GM23338 (cell line): ENCODE data around the gene ENOX1. TPM values are rescaled to one million over a fixed set of nuclear protein-coding genes. Genes with fewer than 3 reads are reported as not detected.

ENCODE experiments used
- ATAC-seq: fragments of 200-7000 bp; cut with Tn5 transposase; 3 replicates; pipeline ENCODE4 v1.9.1; 2020
- DNase-seq: peaks from one replicate; pipeline ENCODE4 v3.0.0-alpha.2; 2015; ENCODE audit warnings: low spot score
- H2AFZ ChIP-seq: fragments of 200-600 bp; sonication (generic); 2 replicates; pipeline ENCODE4 v1.8.0; 2016; ENCODE audit warnings: antibody characterized with exemption, mild to moderate bottlenecking, moderate library complexity
- H3F3A ChIP-seq: fragments of 200-600 bp; sonication (generic); replicated peaks from 2 replicates; pipeline ENCODE4 v1.8.0; 2017; ENCODE audit warnings: antibody characterized with exemption, mixed run types, low read depth
- H3K27ac ChIP-seq: fragments of 200-600 bp; sonication (generic); 2 replicates; pipeline ENCODE4 v1.6.1; 2016; ENCODE audit warnings: low read depth
- H3K27me3 ChIP-seq: fragments of 200-600 bp; sonication (generic); 2 replicates; pipeline ENCODE4 v1.8.0; 2016; ENCODE audit warnings: mild to moderate bottlenecking, mixed run types, moderate library complexity; ENCODE audit not compliant: insufficient read depth
- H3K36me3 ChIP-seq: fragments of 200-600 bp; sonication (generic); 2 replicates; pipeline ENCODE4 v1.8.0; 2016; ENCODE audit warnings: mild to moderate bottlenecking; ENCODE audit not compliant: insufficient read depth
- H3K4me1 ChIP-seq: fragments of 200-600 bp; sonication (generic); 2 replicates; pipeline ENCODE4 v1.8.0; 2016; ENCODE audit warnings: mild to moderate bottlenecking, moderate library complexity; ENCODE audit not compliant: insufficient read depth
- H3K4me2 ChIP-seq: fragments of 200-600 bp; sonication (generic); 2 replicates; pipeline ENCODE4 v1.7.1; 2017; ENCODE audit warnings: mixed run types
- H3K4me3 ChIP-seq: fragments of 200-600 bp; sonication (generic); 2 replicates; pipeline ENCODE4 v1.6.1; 2016; ENCODE audit warnings: mixed run types
- H3K79me2 ChIP-seq: fragments of 200-600 bp; sonication (generic); replicated peaks from 2 replicates; pipeline ENCODE4 v1.8.0; 2017; ENCODE audit warnings: mild to moderate bottlenecking; ENCODE audit not compliant: insufficient read depth
- H3K9me2 ChIP-seq: fragments of 200-600 bp; sonication (generic); 2 replicates; pipeline ENCODE4 v1.8.0; 2017; ENCODE audit not compliant: insufficient read depth
- H4K20me1 ChIP-seq: fragments of 200-600 bp; sonication (generic); replicated peaks from 2 replicates; pipeline ENCODE4 v1.8.0; 2017; ENCODE audit warnings: mild to moderate bottlenecking; ENCODE audit not compliant: insufficient read depth
- H3K27ac Mint-ChIP-seq: 2 replicates; pipeline ENCODE4 v1.8.0; 2020; ENCODE audit warnings: inconsistent platforms, mild to moderate bottlenecking, moderate library complexity, mixed read lengths
- H3K27me3 Mint-ChIP-seq: 3 replicates; pipeline ENCODE4 v1.8.0; 2022; ENCODE audit warnings: low read depth, mild to moderate bottlenecking, moderate library complexity, mixed read lengths, inconsistent platforms; ENCODE audit not compliant: insufficient read depth, poor library complexity
- H3K36me3 Mint-ChIP-seq: 3 replicates; pipeline ENCODE4 v1.8.0; 2021; ENCODE audit warnings: low read depth, mild to moderate bottlenecking, inconsistent platforms, moderate library complexity, mixed read lengths
- H3K4me1 Mint-ChIP-seq: 3 replicates; pipeline ENCODE4 v1.8.0; 2020; ENCODE audit warnings: mild to moderate bottlenecking, inconsistent platforms, mixed read lengths
- H3K4me3 Mint-ChIP-seq: 3 replicates; pipeline ENCODE4 v1.8.0; 2021; ENCODE audit warnings: moderate library complexity, mild to moderate bottlenecking, inconsistent platforms, mixed read lengths
- H3K9me3 Mint-ChIP-seq: 3 replicates; pipeline ENCODE4 v1.8.0; 2020; ENCODE audit warnings: moderate library complexity, mild to moderate bottlenecking, inconsistent platforms, mixed read lengths
- CREB1 ChIP-seq: fragments of 250-450 bp; sonication (Bioruptor Pico); IDR thresholded peaks from 2 replicates; pipeline ENCODE4 v1.5.0; 2020; ENCODE audit warnings: low read depth, mild to moderate bottlenecking, moderate library complexity
- EZH2 ChIP-seq: fragments of 200-600 bp; sonication (generic); IDR thresholded peaks from one replicate; pipeline ENCODE4 v1.8.0; 2017; ENCODE audit warnings: antibody characterized with exemption, mild to moderate bottlenecking, low read depth; ENCODE audit not compliant: unreplicated experiment
- EZH2phosphoT487 ChIP-seq: fragments of 200-600 bp; sonication (generic); IDR thresholded peaks from one replicate; pipeline ENCODE4 v1.8.1; 2018; ENCODE audit warnings: antibody characterized with exemption; ENCODE audit not compliant: unreplicated experiment
- NANOG ChIP-seq: IDR thresholded peaks from 2 replicates; pipeline ENCODE4 v1.6.1; 2016; ENCODE audit warnings: antibody characterized with exemption, borderline replicate concordance
- STAT1 ChIP-seq: IDR thresholded peaks from one replicate; pipeline ENCODE4 v1.6.1; 2016; ENCODE audit warnings: antibody characterized with exemption; ENCODE audit not compliant: unreplicated experiment
- ZNF114 ChIP-seq: fragments of 250-450 bp; sonication (Bioruptor Pico); IDR thresholded peaks from 2 replicates; pipeline ENCODE4 v1.5.0; 2020; ENCODE audit warnings: mild to moderate bottlenecking, moderate library complexity
- polyA plus RNA-seq: library from polyadenylated mRNA; unstranded; fragments of >200 nt; fragmentation: Nextera tagmentation; extraction: Ambion mirVana; gene quantifications from 2 replicates; pipeline ENCODE4 v1.2.1, GENCODE V29; 2016
- total RNA-seq: library from RNA; depleted of rRNA; stranded (reverse); fragments of >200 nt; shearing (Covaris generic); gene quantifications from 2 replicates; pipeline ENCODE4 v1.2.3, GENCODE V29; 2014
- TF ChIP-seq, protein P1 (sequence below): fragments of 250-450 bp; sonication (Bioruptor Pico); IDR thresholded peaks from 2 replicates; pipeline ENCODE4 v1.5.0; 2020; ENCODE audit warnings: mild to moderate bottlenecking, moderate library complexity
- TF ChIP-seq, protein P2 (sequence below), 2 experiments: fragments of 200-600 bp in 1 of 2; sonication (generic) in 1 of 2; conservative IDR thresholded peaks; 2 replicates each; pipeline versions ENCODE4 v1.5.1 to v1.6.1; 2016 to 2017; ENCODE audit warnings: antibody characterized with exemption in 2 of 2, low read depth in 2 of 2, mild to moderate bottlenecking in 2 of 2, moderate library complexity in 1 of 2
- TF ChIP-seq, protein P3 (sequence below): IDR thresholded peaks from one replicate; pipeline ENCODE4 v1.6.1; 2018; ENCODE audit warnings: antibody characterized with exemption; ENCODE audit not compliant: unreplicated experiment
- TF ChIP-seq, protein P4 (sequence below): IDR thresholded peaks from 2 replicates; pipeline ENCODE4 v1.6.1; 2016; ENCODE audit warnings: antibody characterized with exemption

ENOX1 gene
- total and polyA plus RNA-seq, 2 experiments from 2014 or later: 0.66 to 0.81 TPM

DNA sequence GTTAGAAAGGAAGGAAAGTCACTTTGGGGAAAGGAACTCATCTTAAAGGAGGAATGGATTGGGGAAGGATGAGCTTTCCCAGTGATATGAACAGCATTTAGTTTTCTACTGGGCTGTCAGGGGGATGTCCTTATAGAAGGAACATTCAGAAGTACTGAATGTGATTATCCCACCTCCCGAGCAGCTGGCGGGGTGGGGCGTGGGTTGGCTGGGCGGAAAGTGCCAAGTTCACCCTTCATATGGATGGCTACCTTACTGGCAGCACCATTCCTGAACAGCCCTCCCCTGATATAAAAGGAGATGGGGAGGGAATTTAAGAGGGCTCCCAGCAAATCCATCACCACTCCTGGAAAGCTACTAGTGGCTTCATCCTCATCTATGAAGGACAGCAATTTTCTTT, 572.6 kb downstream of the ENOX1 start (continued):
- TF ChIP-seq, protein P1, sequence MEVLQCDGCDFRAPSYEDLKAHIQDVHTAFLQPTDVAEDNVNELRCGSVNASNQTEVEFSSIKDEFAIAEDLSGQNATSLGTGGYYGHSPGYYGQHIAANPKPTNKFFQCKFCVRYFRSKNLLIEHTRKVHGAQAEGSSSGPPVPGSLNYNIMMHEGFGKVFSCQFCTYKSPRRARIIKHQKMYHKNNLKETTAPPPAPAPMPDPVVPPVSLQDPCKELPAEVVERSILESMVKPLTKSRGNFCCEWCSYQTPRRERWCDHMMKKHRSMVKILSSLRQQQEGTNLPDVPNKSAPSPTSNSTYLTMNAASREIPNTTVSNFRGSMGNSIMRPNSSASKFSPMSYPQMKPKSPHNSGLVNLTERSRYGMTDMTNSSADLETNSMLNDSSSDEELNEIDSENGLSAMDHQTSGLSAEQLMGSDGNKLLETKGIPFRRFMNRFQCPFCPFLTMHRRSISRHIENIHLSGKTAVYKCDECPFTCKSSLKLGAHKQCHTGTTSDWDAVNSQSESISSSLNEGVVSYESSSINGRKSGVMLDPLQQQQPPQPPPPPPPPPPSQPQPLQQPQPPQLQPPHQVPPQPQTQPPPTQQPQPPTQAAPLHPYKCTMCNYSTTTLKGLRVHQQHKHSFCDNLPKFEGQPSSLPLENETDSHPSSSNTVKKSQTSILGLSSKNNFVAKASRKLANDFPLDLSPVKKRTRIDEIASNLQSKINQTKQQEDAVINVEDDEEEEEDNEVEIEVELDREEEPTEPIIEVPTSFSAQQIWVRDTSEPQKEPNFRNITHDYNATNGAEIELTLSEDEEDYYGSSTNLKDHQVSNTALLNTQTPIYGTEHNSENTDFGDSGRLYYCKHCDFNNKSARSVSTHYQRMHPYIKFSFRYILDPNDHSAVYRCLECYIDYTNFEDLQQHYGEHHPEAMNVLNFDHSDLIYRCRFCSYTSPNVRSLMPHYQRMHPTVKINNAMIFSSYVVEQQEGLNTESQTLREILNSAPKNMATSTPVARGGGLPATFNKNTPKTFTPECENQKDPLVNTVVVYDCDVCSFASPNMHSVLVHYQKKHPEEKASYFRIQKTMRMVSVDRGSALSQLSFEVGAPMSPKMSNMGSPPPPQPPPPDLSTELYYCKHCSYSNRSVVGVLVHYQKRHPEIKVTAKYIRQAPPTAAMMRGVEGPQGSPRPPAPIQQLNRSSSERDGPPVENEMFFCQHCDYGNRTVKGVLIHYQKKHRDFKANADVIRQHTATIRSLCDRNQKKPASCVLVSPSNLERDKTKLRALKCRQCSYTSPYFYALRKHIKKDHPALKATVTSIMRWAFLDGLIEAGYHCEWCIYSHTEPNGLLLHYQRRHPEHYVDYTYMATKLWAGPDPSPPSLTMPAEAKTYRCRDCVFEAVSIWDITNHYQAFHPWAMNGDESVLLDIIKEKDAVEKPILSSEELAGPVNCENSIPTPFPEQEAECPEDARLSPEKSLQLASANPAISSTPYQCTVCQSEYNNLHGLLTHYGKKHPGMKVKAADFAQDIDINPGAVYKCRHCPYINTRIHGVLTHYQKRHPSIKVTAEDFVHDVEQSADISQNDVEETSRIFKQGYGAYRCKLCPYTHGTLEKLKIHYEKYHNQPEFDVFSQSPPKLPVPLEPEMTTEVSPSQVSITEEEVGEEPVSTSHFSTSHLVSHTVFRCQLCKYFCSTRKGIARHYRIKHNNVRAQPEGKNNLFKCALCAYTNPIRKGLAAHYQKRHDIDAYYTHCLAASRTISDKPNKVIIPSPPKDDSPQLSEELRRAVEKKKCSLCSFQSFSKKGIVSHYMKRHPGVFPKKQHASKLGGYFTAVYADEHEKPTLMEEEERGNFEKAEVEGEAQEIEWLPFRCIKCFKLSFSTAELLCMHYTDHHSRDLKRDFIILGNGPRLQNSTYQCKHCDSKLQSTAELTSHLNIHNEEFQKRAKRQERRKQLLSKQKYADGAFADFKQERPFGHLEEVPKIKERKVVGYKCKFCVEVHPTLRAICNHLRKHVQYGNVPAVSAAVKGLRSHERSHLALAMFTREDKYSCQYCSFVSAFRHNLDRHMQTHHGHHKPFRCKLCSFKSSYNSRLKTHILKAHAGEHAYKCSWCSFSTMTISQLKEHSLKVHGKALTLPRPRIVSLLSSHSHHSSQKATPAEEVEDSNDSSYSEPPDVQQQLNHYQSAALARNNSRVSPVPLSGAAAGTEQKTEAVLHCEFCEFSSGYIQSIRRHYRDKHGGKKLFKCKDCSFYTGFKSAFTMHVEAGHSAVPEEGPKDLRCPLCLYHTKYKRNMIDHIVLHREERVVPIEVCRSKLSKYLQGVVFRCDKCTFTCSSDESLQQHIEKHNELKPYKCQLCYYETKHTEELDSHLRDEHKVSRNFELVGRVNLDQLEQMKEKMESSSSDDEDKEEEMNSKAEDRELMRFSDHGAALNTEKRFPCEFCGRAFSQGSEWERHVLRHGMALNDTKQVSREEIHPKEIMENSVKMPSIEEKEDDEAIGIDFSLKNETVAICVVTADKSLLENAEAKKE (CRISPR knock-in tag): no peak
- TF ChIP-seq NANOG: no peak
- TF ChIP-seq, protein P2, sequence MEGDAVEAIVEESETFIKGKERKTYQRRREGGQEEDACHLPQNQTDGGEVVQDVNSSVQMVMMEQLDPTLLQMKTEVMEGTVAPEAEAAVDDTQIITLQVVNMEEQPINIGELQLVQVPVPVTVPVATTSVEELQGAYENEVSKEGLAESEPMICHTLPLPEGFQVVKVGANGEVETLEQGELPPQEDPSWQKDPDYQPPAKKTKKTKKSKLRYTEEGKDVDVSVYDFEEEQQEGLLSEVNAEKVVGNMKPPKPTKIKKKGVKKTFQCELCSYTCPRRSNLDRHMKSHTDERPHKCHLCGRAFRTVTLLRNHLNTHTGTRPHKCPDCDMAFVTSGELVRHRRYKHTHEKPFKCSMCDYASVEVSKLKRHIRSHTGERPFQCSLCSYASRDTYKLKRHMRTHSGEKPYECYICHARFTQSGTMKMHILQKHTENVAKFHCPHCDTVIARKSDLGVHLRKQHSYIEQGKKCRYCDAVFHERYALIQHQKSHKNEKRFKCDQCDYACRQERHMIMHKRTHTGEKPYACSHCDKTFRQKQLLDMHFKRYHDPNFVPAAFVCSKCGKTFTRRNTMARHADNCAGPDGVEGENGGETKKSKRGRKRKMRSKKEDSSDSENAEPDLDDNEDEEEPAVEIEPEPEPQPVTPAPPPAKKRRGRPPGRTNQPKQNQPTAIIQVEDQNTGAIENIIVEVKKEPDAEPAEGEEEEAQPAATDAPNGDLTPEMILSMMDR (conservative IDR thresholded peaks at IDR 0.05; ENCODE audit: low read depth in 2 of 2): no peak
- TF ChIP-seq EZH2phosphoT487: no peak

DNA sequence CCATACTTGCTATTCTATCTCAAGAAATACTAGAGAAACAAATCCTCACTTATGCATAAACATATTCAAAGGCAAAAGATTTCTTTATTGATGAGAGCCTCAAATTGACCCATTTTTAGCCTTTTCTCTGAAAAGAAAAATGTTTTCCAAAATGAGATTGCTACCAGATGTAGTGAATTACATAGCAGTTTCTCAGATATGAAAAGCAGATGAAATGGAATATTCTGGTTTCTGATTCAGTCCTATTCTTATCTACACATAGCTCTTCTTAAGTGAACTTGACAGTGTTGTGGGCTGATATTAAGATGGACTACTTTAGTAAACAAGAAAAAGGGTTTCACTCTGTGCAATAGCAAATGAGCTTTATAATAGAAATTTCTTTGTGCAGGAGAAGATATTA, 579.9 kb downstream of the ENOX1 start:
- H3K27ac Mint-ChIP-seq: no peak overlapping the region
- H3K9me2 ChIP-seq: no peaks in the 10 kb centered on the region; the same call in 1 of the 2 replicates
- peaks cover 18% of the 10 kb centered on the region; the same call in 2 of the 3 replicates for H3K9me3 Mint-ChIP-seq
- no peak overlapping the region for H3K27ac ChIP-seq
- no peaks in the 10 kb centered on the region for H3K4me1 ChIP-seq
- H4K20me1 ChIP-seq: no peaks in the 10 kb centered on the region
- ATAC-seq (no peak), DNase-seq (no peak)
- no peak overlapping the region for H3K4me2 ChIP-seq
- TF ChIP-seq STAT1 (no peak), EZH2 (no peak), CREB1 (CRISPR knock-in tag) (no peak), ZNF114 (no peak)
- TF ChIP-seq, protein P3, sequence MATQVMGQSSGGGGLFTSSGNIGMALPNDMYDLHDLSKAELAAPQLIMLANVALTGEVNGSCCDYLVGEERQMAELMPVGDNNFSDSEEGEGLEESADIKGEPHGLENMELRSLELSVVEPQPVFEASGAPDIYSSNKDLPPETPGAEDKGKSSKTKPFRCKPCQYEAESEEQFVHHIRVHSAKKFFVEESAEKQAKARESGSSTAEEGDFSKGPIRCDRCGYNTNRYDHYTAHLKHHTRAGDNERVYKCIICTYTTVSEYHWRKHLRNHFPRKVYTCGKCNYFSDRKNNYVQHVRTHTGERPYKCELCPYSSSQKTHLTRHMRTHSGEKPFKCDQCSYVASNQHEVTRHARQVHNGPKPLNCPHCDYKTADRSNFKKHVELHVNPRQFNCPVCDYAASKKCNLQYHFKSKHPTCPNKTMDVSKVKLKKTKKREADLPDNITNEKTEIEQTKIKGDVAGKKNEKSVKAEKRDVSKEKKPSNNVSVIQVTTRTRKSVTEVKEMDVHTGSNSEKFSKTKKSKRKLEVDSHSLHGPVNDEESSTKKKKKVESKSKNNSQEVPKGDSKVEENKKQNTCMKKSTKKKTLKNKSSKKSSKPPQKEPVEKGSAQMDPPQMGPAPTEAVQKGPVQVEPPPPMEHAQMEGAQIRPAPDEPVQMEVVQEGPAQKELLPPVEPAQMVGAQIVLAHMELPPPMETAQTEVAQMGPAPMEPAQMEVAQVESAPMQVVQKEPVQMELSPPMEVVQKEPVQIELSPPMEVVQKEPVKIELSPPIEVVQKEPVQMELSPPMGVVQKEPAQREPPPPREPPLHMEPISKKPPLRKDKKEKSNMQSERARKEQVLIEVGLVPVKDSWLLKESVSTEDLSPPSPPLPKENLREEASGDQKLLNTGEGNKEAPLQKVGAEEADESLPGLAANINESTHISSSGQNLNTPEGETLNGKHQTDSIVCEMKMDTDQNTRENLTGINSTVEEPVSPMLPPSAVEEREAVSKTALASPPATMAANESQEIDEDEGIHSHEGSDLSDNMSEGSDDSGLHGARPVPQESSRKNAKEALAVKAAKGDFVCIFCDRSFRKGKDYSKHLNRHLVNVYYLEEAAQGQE: no peak
- TF ChIP-seq, protein P4, sequence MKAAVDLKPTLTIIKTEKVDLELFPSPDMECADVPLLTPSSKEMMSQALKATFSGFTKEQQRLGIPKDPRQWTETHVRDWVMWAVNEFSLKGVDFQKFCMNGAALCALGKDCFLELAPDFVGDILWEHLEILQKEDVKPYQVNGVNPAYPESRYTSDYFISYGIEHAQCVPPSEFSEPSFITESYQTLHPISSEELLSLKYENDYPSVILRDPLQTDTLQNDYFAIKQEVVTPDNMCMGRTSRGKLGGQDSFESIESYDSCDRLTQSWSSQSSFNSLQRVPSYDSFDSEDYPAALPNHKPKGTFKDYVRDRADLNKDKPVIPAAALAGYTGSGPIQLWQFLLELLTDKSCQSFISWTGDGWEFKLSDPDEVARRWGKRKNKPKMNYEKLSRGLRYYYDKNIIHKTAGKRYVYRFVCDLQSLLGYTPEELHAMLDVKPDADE: no peak
- peaks cover 3% of the 10 kb centered on the region; the same call in 2 of the 3 replicates for H3K36me3 Mint-ChIP-seq
- no peaks in the 10 kb centered on the region for H3F3A ChIP-seq
- peaks cover 4% of the 10 kb centered on the region; the same call in 2 of the 3 replicates for H3K4me1 Mint-ChIP-seq
- H3K79me2 ChIP-seq: no peaks in the 10 kb centered on the region
- no peaks in the 10 kb centered on the region for H3K27me3 Mint-ChIP-seq
- H3K4me3 ChIP-seq: no peak overlapping the region
- H2AFZ ChIP-seq: no peak overlapping the region
- H3K4me3 Mint-ChIP-seq: no peak overlapping the region
- H3K27me3 ChIP-seq: no peaks in the 10 kb centered on the region
- no peaks in the 10 kb centered on the region for H3K36me3 ChIP-seq
